HG03571 (cell line): Measurements from ENCODE around the gene THBS3.
"Not testable (repeated sequence)": the region's sequence is repeated elsewhere in the genome, so short reads cannot be mapped to it uniquely, and the experiment has no call there.

ENCODE experiments used
- ATAC-seq: cut with Tn5 transposase; IDR thresholded peaks from one replicate; pipeline ENCODE4 v1.9.1; 2021; ENCODE audit not compliant: unreplicated experiment

THBS3 gene

DNA sequence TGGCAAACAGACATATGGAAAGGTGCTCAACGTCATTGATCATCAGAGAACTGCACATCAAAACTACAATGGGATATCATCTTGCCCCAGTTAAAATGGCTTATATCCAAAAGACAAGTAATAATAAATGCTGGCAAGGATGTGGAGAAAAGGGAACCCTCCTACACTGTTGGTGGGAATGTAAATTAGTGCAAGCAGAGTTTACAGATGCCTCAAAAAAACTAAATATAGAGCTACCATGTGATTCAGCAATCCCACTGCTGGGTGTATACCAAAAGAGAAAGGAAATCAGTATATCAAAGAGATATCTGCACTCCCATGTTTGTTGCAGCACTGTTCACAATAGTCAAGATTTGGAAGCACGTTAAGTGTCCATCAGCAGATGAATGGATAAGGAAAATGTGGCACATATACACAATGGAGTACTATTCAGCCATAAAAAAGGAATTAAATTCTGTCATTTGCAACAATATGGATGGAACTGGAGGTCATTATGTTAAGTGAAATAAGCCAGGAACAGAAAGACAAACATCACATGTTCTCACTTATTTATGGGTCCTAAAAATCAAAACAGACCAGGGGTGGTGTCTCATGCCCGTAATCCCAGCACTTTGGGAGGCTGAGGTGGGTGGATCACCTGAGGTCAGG lies 51.6 kb downstream of the THBS3 start:
- ATAC-seq, result not testable (repeated sequence)
